ENCODE measurements around the gene DRAXIN. TPM values are rescaled to one million over a fixed set of nuclear protein-coding genes. Genes with fewer than 3 reads are reported as not detected.

DRAXIN gene
- total RNA-seq, 2 experiments from 2014 or later = 0.15 to 0.19 TPM

DNA sequence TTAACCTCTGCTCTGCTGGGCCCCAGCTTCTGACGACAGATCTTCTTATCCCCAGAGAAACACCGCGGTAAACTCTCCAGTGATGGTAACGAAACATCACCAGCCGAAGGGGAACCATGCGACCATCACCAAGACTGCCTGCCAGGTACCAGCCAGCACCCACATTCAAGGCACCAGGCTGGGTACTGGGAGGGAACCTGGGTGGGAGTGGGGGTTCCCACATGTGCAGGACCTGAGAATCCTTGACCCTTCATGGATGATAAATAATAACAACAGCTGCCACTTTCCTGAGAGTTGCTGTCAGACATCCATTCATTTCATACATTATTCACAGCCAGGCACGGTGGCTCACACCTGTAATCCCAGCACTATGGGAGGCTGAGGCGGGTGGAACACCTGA is 20.8 kb downstream of the DRAXIN start:
- Histone ChIP-seq H3K27ac (ENCODE audit: low read depth, low read length, poor library complexity, severe bottlenecking) (no peak overlapping the region), H4K20me1 (ENCODE audit: insufficient read depth, low read length) (no peaks in the 10 kb centered on the region), H3K9me3 (ENCODE audit: low read length) (no peaks in the 10 kb centered on the region), H3K9me2 (ENCODE audit: insufficient read depth, low read length) (no peaks in the 10 kb centered on the region), H3K4me1 (ENCODE audit: insufficient read depth, low read length, poor library complexity, severe bottlenecking) (no peaks in the 10 kb centered on the region), H3K4me3 (ENCODE audit: low read depth, low read length, poor library complexity, severe bottlenecking) (no peak overlapping the region), H2AFZ (ENCODE audit: low read length) (no peak overlapping the region), H3K79me2 (ENCODE audit: insufficient read depth, low read depth, low read length) (no peaks in the 10 kb centered on the region), H3K36me3 (ENCODE audit: insufficient read depth, low read length) (no peaks in the 10 kb centered on the region), H3K4me2 (ENCODE audit: low read length) (no peak overlapping the region)
- intact Hi-C loops (cut with micrococcal nuclease; ENCODE audit: unreplicated experiment) = no loop called here
- DNase-seq (ENCODE audit: low spot score) = no peak
- TF ChIP-seq, protein P1, sequence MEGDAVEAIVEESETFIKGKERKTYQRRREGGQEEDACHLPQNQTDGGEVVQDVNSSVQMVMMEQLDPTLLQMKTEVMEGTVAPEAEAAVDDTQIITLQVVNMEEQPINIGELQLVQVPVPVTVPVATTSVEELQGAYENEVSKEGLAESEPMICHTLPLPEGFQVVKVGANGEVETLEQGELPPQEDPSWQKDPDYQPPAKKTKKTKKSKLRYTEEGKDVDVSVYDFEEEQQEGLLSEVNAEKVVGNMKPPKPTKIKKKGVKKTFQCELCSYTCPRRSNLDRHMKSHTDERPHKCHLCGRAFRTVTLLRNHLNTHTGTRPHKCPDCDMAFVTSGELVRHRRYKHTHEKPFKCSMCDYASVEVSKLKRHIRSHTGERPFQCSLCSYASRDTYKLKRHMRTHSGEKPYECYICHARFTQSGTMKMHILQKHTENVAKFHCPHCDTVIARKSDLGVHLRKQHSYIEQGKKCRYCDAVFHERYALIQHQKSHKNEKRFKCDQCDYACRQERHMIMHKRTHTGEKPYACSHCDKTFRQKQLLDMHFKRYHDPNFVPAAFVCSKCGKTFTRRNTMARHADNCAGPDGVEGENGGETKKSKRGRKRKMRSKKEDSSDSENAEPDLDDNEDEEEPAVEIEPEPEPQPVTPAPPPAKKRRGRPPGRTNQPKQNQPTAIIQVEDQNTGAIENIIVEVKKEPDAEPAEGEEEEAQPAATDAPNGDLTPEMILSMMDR (conservative IDR thresholded peaks at IDR 0.05; ENCODE audit: low read length) = no peak
- TF ChIP-seq EZH2phosphoT487 (IDR thresholded peaks at IDR 0.05; ENCODE audit: borderline replicate concordance, low read depth, low read length) = no peak
- no TSS peak for BruUV-seq (replicated peaks)
- POLR2A ChIA-PET = interaction anchor here (0.7 kb wide), 1 partner anchor 430 kb away, joined by 4 read pairs; no protein-coding TSS in a partner anchor
- CTCF ChIA-PET (ENCODE audit: unreplicated experiment) = no interaction called here

DNA sequence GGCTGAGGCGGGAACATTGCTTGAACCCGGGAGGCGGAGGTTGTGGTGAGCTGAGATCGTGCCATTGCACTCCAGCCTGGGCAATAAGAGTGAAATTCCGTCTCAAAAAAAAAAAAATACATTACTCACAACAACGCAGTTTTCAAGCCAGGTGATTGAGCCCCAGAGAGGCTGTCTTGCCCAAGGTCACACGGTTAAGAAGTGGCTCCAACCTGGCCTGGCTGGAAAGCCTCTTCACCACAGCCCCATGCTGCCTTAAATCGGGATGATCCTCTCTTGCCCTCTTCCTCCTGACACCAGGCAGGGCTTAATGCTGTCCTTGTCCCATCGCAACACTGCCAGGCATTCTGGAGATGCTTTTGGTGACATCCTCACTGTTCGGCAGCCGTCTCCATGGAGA is 21.6 kb downstream of the DRAXIN start:
- no TSS peak for BruUV-seq (replicated peaks)
- no peaks in the 10 kb centered on the region for H3K9me2 ChIP-seq (ENCODE audit: insufficient read depth, low read length)
- TF ChIP-seq, protein P1 (conservative IDR thresholded peaks at IDR 0.05; ENCODE audit: low read length) = no peak
- no peak for TF ChIP-seq EZH2phosphoT487 (IDR thresholded peaks at IDR 0.05; ENCODE audit: borderline replicate concordance, low read depth, low read length)
- ChIA-PET POLR2A (no interaction called here), CTCF (ENCODE audit: unreplicated experiment) (no interaction called here)
- H3K4me1 ChIP-seq (ENCODE audit: insufficient read depth, low read length, poor library complexity, severe bottlenecking) = no peaks in the 10 kb centered on the region
- intact Hi-C loops (cut with micrococcal nuclease; ENCODE audit: unreplicated experiment) = no loop called here
- no peak for DNase-seq (ENCODE audit: low spot score)
- H3K4me2 ChIP-seq (ENCODE audit: low read length) = no peak overlapping the region
- H3K4me3 ChIP-seq (ENCODE audit: low read depth, low read length, poor library complexity, severe bottlenecking) = no peak overlapping the region
- H2AFZ ChIP-seq (ENCODE audit: low read length) = no peak overlapping the region
- H3K36me3 ChIP-seq (ENCODE audit: insufficient read depth, low read length) = no peaks in the 10 kb centered on the region
- no peaks in the 10 kb centered on the region for H4K20me1 ChIP-seq (ENCODE audit: insufficient read depth, low read length)
- no peaks in the 10 kb centered on the region for H3K79me2 ChIP-seq (ENCODE audit: insufficient read depth, low read depth, low read length)
- H3K27ac ChIP-seq (ENCODE audit: low read depth, low read length, poor library complexity, severe bottlenecking) = no peak overlapping the region
- no peaks in the 10 kb centered on the region for H3K9me3 ChIP-seq (ENCODE audit: low read length)

DNA sequence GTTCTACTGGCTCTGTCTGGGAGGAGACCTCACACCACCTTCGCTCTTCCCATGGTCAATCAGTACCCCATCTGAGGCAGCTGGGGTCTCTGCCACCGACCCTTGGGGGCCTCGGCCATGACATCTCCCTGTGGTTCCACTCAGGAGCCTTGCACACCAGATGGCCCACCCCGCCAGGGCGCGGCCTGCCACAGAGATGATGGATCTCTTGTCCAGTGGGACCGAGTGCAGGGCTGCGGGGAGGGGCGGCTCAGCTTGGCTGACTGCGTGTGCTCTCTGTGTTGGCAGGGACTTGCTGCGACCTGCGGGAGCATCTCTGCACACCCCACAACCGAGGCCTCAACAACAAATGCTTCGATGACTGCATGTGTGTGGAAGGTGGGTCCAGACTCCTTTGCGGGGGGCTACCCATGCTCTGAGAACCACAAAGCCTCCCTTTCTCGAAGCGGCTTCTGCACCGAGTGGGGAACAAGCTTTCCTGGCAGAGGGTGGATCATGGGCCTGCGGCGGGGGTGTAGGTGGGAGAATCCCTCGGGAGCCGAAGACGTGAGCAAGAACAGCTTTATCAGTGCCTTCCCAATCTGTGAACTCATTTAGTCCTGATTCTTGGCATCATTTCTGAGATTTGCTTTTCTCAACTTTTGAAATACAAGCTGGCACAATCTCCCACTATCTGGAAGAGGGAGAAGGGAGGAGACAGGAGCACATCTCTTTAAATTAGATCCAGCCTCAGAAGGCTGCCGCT is 23.5 kb downstream of the DRAXIN start:
- ChIA-PET POLR2A (interaction anchor here (0.7 kb wide), 1 partner anchor 29 kb away, joined by 3 read pairs; no protein-coding TSS in a partner anchor), CTCF (ENCODE audit: unreplicated experiment) (interaction anchor here (2.1 kb wide), 1 partner anchor 32 kb away, joined by 4 read pairs; no protein-coding TSS in a partner anchor)
- Histone ChIP-seq H3K4me1 (ENCODE audit: insufficient read depth, low read length, poor library complexity, severe bottlenecking) (peaks cover 11% of the 10 kb centered on the region), H4K20me1 (ENCODE audit: insufficient read depth, low read length) (no peaks in the 10 kb centered on the region), H3K4me3 (ENCODE audit: low read depth, low read length, poor library complexity, severe bottlenecking) (no peak overlapping the region), H3K9me3 (ENCODE audit: low read length) (no peaks in the 10 kb centered on the region), H3K79me2 (ENCODE audit: insufficient read depth, low read depth, low read length) (no peaks in the 10 kb centered on the region), H3K27ac (ENCODE audit: low read depth, low read length, poor library complexity, severe bottlenecking) (no peak overlapping the region), H3K9me2 (ENCODE audit: insufficient read depth, low read length) (no peaks in the 10 kb centered on the region), H2AFZ (ENCODE audit: low read length) (no peak overlapping the region), H3K36me3 (ENCODE audit: insufficient read depth, low read length) (no peaks in the 10 kb centered on the region), H3K4me2 (ENCODE audit: low read length) (no peak overlapping the region)
- DNase-seq (ENCODE audit: low spot score) = no peak
- no peak for TF ChIP-seq EZH2phosphoT487 (IDR thresholded peaks at IDR 0.05; ENCODE audit: borderline replicate concordance, low read depth, low read length)
- TF ChIP-seq, protein P1 (conservative IDR thresholded peaks at IDR 0.05; ENCODE audit: low read length) = no peak
- intact Hi-C loops (cut with micrococcal nuclease; ENCODE audit: unreplicated experiment) = loop anchor here (5.0 kb wide), 1 partner anchor 33 kb away; the partner anchor contains the start of gene MAD2L2
- no TSS peak for BruUV-seq (replicated peaks)

Measured in OCI-LY7 (cell line).